H9 (cell line): Measurements from ENCODE around the gene ANKZF1. TPM values are rescaled to one million over a fixed set of nuclear protein-coding genes. Genes with fewer than 3 reads are reported as not detected.

ENCODE experiments used
- DNase-seq: peaks from one replicate; pipeline ENCODE4 v3.0.0-alpha.2; 2017
- H2AFZ ChIP-seq: one replicate; pipeline ENCODE4 v1.6.1; 2013; ENCODE audit warnings: mild to moderate bottlenecking, low read length, control low read depth, moderate library complexity
- H2AK5ac ChIP-seq: 2 replicates; pipeline ENCODE4 v1.6.1; 2013; ENCODE audit warnings: low read length, control low read depth, mixed read lengths; ENCODE audit not compliant: insufficient read length
- H2BK120ac ChIP-seq: one replicate; pipeline ENCODE4 v1.6.1; 2013; ENCODE audit warnings: low read depth, mild to moderate bottlenecking, low read length, control low read depth, inconsistent platforms; ENCODE audit not compliant: poor library complexity, severe bottlenecking
- H2BK12ac ChIP-seq: 2 replicates; pipeline ENCODE4 v1.6.1; 2013; ENCODE audit warnings: low read length, control low read depth, mixed read lengths, low read depth; ENCODE audit not compliant: insufficient read length
- H2BK15ac ChIP-seq: 2 replicates; pipeline ENCODE4 v1.6.1; 2013; ENCODE audit warnings: low read depth, low read length, control low read depth
- H2BK20ac ChIP-seq: one replicate; pipeline ENCODE4 v1.6.1; 2013; ENCODE audit warnings: low read depth, mild to moderate bottlenecking, low read length, control low read depth, inconsistent platforms; ENCODE audit not compliant: poor library complexity, severe bottlenecking
- H2BK5ac ChIP-seq: 2 replicates; pipeline ENCODE4 v1.6.1; 2013; ENCODE audit warnings: low read length, control low read depth, mixed read lengths; ENCODE audit not compliant: insufficient read length
- H3K14ac ChIP-seq: 2 replicates; pipeline ENCODE4 v1.6.1; 2013; ENCODE audit warnings: low read length, control low read depth; ENCODE audit not compliant: insufficient read depth
- H3K18ac ChIP-seq: 2 replicates; pipeline ENCODE4 v1.6.1; 2013; ENCODE audit warnings: low read depth, mild to moderate bottlenecking, mixed read lengths, low read length, control low read depth; ENCODE audit not compliant: insufficient read length
- H3K23ac ChIP-seq: 2 replicates; pipeline ENCODE4 v1.6.1; 2013; ENCODE audit warnings: low read length, control low read depth, mixed read lengths, low read depth; ENCODE audit not compliant: insufficient read length
- H3K23me2 ChIP-seq: 2 replicates; pipeline ENCODE4 v1.6.1; 2013; ENCODE audit warnings: low read depth, mild to moderate bottlenecking, mixed read lengths, low read length, control low read depth; ENCODE audit not compliant: insufficient read length, poor library complexity, severe bottlenecking
- H3K27ac ChIP-seq: 2 replicates; pipeline ENCODE4 v1.5.1; 2013; ENCODE audit warnings: low read length, control low read depth, mixed read lengths, low read depth; ENCODE audit not compliant: insufficient read length
- H3K27me3 ChIP-seq: 2 replicates; pipeline ENCODE4 v1.6.1; 2013; ENCODE audit warnings: low read length, control low read depth, inconsistent platforms; ENCODE audit not compliant: insufficient read depth
- H3K4ac ChIP-seq: 2 replicates; pipeline ENCODE4 v1.6.1; 2013; ENCODE audit warnings: low read depth, mild to moderate bottlenecking, control low read depth, inconsistent platforms, low read length, moderate library complexity
- H3K4me1 ChIP-seq: 2 replicates; pipeline ENCODE4 v1.6.1; 2013; ENCODE audit warnings: low read length, control low read depth, inconsistent platforms; ENCODE audit not compliant: insufficient read depth
- H3K4me2 ChIP-seq: 2 replicates; pipeline ENCODE4 v1.6.1; 2013; ENCODE audit warnings: low read length, control low read depth, mixed read lengths; ENCODE audit not compliant: insufficient read length, insufficient read depth
- H3K56ac ChIP-seq: 2 replicates; pipeline ENCODE4 v1.6.1; 2013; ENCODE audit warnings: low read depth, mild to moderate bottlenecking, mixed read lengths, low read length, control low read depth; ENCODE audit not compliant: insufficient read length
- H3K79me1 ChIP-seq: 2 replicates; pipeline ENCODE4 v1.6.1; 2013; ENCODE audit warnings: low read depth, mild to moderate bottlenecking, moderate library complexity, low read length, control low read depth, inconsistent platforms; ENCODE audit not compliant: insufficient read depth, poor library complexity, severe bottlenecking
- H3K79me2 ChIP-seq: 2 replicates; pipeline ENCODE4 v1.6.1; 2013; ENCODE audit warnings: low read length, control low read depth, inconsistent platforms; ENCODE audit not compliant: insufficient read depth
- H3K9ac ChIP-seq: 2 replicates; pipeline ENCODE4 v1.6.1; 2013; ENCODE audit warnings: low read length, control low read depth, mixed read lengths; ENCODE audit not compliant: insufficient read length; ENCODE audit errors: extremely low read depth
- H3K9me3 ChIP-seq: one replicate; pipeline ENCODE4 v1.6.1; 2013; ENCODE audit warnings: low read depth, low read length, inconsistent platforms; ENCODE audit not compliant: control insufficient read depth
- H3T11ph ChIP-seq: one replicate; pipeline ENCODE4 v1.6.1; 2013; ENCODE audit warnings: mild to moderate bottlenecking, low read length, control low read depth, inconsistent platforms
- H4K20me1 ChIP-seq: one replicate; pipeline ENCODE4 v1.6.1; 2013; ENCODE audit not compliant: control insufficient read depth, insufficient read length, insufficient read depth
- H4K5ac ChIP-seq: 2 replicates; pipeline ENCODE4 v1.6.1; 2013; ENCODE audit warnings: low read depth, mild to moderate bottlenecking, mixed read lengths, low read length, control low read depth; ENCODE audit not compliant: insufficient read length
- H4K8ac ChIP-seq: replicated peaks from 2 replicates; pipeline ENCODE4 v1.6.1; 2013; ENCODE audit warnings: low read length, control low read depth, mixed read lengths, low read depth; ENCODE audit not compliant: insufficient read length
- H4K91ac ChIP-seq: 2 replicates; pipeline ENCODE4 v1.6.1; 2013; ENCODE audit warnings: low read depth, mild to moderate bottlenecking, moderate library complexity, mixed read lengths, low read length, control low read depth; ENCODE audit not compliant: insufficient read length
- H3K27ac Mint-ChIP-seq, 3 experiments: 2 replicates in 2 of 3; 3 replicates in 1 of 3; pipeline ENCODE4 v1.8.0; 2020 to 2021; ENCODE audit warnings: mixed read lengths in 3 of 3, mild to moderate bottlenecking in 1 of 3, moderate library complexity in 1 of 3
- H3K27me3 Mint-ChIP-seq: 2 replicates; pipeline ENCODE4 v1.8.0; 2021; ENCODE audit warnings: low read depth, mild to moderate bottlenecking, moderate library complexity, mixed read lengths
- H3K36me3 Mint-ChIP-seq, 3 experiments: 2 replicates in 2 of 3; 3 replicates in 1 of 3; pipeline ENCODE4 v1.8.0; 2020 to 2021; ENCODE audit warnings: low read depth in 3 of 3, mixed read lengths in 3 of 3; ENCODE audit not compliant: insufficient read depth in 1 of 3
- H3K4me1 Mint-ChIP-seq, 2 experiments: 2 replicates each; pipeline ENCODE4 v1.8.0; 2020; ENCODE audit warnings: mixed read lengths in 2 of 2
- H3K4me3 Mint-ChIP-seq, 2 experiments: 2 replicates in 1 of 2; 3 replicates in 1 of 2; pipeline ENCODE4 v1.8.0; 2020 to 2021; ENCODE audit warnings: mild to moderate bottlenecking in 2 of 2, mixed read lengths in 2 of 2, moderate library complexity in 1 of 2
- H3K9me3 Mint-ChIP-seq, 2 experiments: 2 replicates in 1 of 2; 3 replicates in 1 of 2; pipeline ENCODE4 v1.8.0; 2020; ENCODE audit warnings: mild to moderate bottlenecking in 2 of 2, mixed read lengths in 2 of 2, moderate library complexity in 1 of 2
- CTCF ChIP-seq: fragments of 200-600 bp; sonication (generic); conservative IDR thresholded peaks from 3 replicates; pipeline ENCODE4 v1.8.0; 2021; ENCODE audit warnings: antibody characterized with exemption, mild to moderate bottlenecking
- WGBS: extraction: QIAGEN DNeasy Blood & Tissue Kit; methylation state at CpG from one replicate; pipeline ENCODE4 v1.1.7; 2013; ENCODE audit warnings: missing lambda C conversion rate, low lambda C conversion rate, mixed read lengths; ENCODE audit not compliant: insufficient read length; ENCODE audit errors: extremely low coverage; 5-methylcytosine and 5-hydroxymethylcytosine counted together
- total RNA-seq: library from RNA; stranded (reverse); gene quantifications from 2 replicates; pipeline ENCODE4 v1.2.1, GENCODE V29; 2021

The ANKZF1 gene
- total RNA-seq, 1 experiment from 2014 or later = 55.4 TPM

DNA sequence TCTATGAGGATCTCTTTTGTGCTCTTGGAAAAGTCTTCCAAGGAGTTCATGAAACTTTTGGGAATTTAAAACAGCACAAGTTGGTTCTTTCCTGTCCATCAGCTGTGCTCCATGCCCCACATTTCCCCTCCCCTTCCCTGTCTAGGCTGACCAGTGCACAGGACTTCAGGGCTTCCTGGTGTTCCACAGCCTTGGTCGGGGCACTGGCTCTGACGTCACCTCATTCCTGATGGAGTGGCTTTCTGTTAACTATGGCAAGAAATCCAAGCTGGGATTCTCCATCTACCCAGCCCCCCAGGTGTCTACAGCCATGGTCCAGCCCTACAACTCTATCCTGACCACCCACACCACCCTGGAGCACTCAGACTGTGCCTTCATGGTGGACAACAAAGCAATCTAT is 41.4 kb downstream of the ANKZF1 start:
- Histone ChIP-seq H3K14ac (no peak overlapping the region), H2AFZ (no peak overlapping the region), H3K4me2 (no peak overlapping the region), H2AK5ac (no peak overlapping the region), H3K56ac (no peak overlapping the region), H2BK120ac (no peak overlapping the region), H4K20me1 (no peaks in the 10 kb centered on the region), H4K8ac (no peak overlapping the region), H3T11ph (no peak overlapping the region), H3K27ac (no peak overlapping the region), H3K9ac (no peak overlapping the region), H3K23me2 (no peaks in the 10 kb centered on the region), H4K91ac (no peak overlapping the region), H2BK12ac (no peak overlapping the region), H3K79me2 (no peaks in the 10 kb centered on the region), H2BK15ac (no peak overlapping the region), H3K9me3 (no peaks in the 10 kb centered on the region), H2BK20ac (no peak overlapping the region), H3K23ac (no peak overlapping the region), H3K4me1 (peaks cover 4% of the 10 kb centered on the region; the same call in 1 of the 2 replicates), H2BK5ac (no peak overlapping the region), H3K27me3 (no peaks in the 10 kb centered on the region), H3K4ac (no peak overlapping the region), H3K79me1 (no peaks in the 10 kb centered on the region), H4K5ac (no peak overlapping the region), H3K18ac (no peak overlapping the region)
- Mint-ChIP-seq H3K36me3 (no peaks in the 10 kb centered on the region), H3K4me3 (no peak overlapping the region), H3K27ac (no peak overlapping the region), H3K9me3 (no peaks in the 10 kb centered on the region), H3K27me3 (peaks cover 39% of the 10 kb centered on the region), H3K4me1 (peaks cover 12 to 17% of the 10 kb centered on the region in 2 experiments)
- WGBS = no CpG with 5 or more reads among the region's 2 CpGs
- no peak for DNase-seq
- no peak for TF ChIP-seq CTCF
